Measurements from ENCODE around the gene MTA1. TPM values are rescaled to one million over a fixed set of nuclear protein-coding genes. Genes with fewer than 3 reads are reported as not detected.

Gene MTA1
- total and polyA plus RNA-seq, 2 donors (not counting 1 experiment from before 2014, with no cell fraction given) = 137 to 147 TPM

GRCh38 chr14:105422695-105423487 lies 3.3 kb downstream of the MTA1 start:
- 89% methylated on average over 14 of the region's 21 CpGs for WGBS (ENCODE audit: insufficient coverage)
- H3K4me3 ChIP-seq (ENCODE audit: control extremely low read depth in 1 of 5, extremely low read depth in 1 of 5, insufficient read depth in 1 of 5, low read depth in 2 of 5, low read length in 4 of 5) = no peak overlapping the region
- peaks cover 47% of the 10 kb centered on the region for H4K20me1 ChIP-seq (ENCODE audit: control insufficient read depth, insufficient read depth, low read length, poor library complexity, severe bottlenecking)
- H3K27ac ChIP-seq (ENCODE audit: low read length in 2 of 2) = peak overlapping the region in 1 of 2 donors; percentile 25
- no peaks in the 10 kb centered on the region for H3K27me3 Mint-ChIP-seq
- H3K9ac ChIP-seq (ENCODE audit: low read length) = no peak overlapping the region
- ChIA-PET POLR2A (interaction anchor here (0.6 kb wide), 1 partner anchor 59 kb away, joined by 4 read pairs; no protein-coding TSS in a partner anchor), CTCF (no interaction called here)
- peaks cover 0 to 6% of the 10 kb centered on the region in 2 experiments for H3K36me3 ChIP-seq (replicated peaks in 1 of 2; ENCODE audit: control extremely low read depth in 1 of 2, control insufficient read depth in 1 of 2, extremely low read depth in 1 of 2, insufficient read depth in 2 of 2, low read length in 1 of 2)
- no peak overlapping the region for H3K4me2 ChIP-seq (replicated peaks; ENCODE audit: low read depth, low read length, poor library complexity, severe bottlenecking)
- peaks cover 65% of the 10 kb centered on the region for H3K79me2 ChIP-seq (ENCODE audit: control insufficient read depth, insufficient read depth, low read length)
- ATAC-seq (ENCODE audit: low read depth) (no peak), DNase-seq (no peak)
- H2AFZ ChIP-seq (ENCODE audit: insufficient read depth, low read depth, low read length, poor library complexity, severe bottlenecking) = no peak overlapping the region
- intact Hi-C loops (cut with micrococcal nuclease) = no loop called here
- H3K9me3 Mint-ChIP-seq (ENCODE audit: insufficient read depth) = peaks cover 2% of the 10 kb centered on the region
- H3K27ac Mint-ChIP-seq = no peak overlapping the region
- H3K4me3 Mint-ChIP-seq = no peak overlapping the region
- H3K27me3 ChIP-seq (replicated peaks in 1 of 4; ENCODE audit: control extremely low read depth in 1 of 4, control insufficient read depth in 3 of 4, insufficient read depth in 4 of 4, low read length in 3 of 4) = peaks cover 0 to 4% (median 0%) of the 10 kb centered on the region in 4 experiments
- peaks cover 28 to 31% of the 10 kb centered on the region in 2 donors for H3K4me1 ChIP-seq (ENCODE audit: control insufficient read depth in 2 of 2, insufficient read depth in 2 of 2, low read length in 2 of 2)
- H3K4me1 Mint-ChIP-seq = peaks cover 37% of the 10 kb centered on the region
- peaks cover 0 to 7% (median 0%) of the 10 kb centered on the region in 3 donors for H3K9me3 ChIP-seq (ENCODE audit: control extremely low read depth in 1 of 3, control insufficient read depth in 2 of 3, insufficient read depth in 1 of 3, low read length in 2 of 3)
- TF ChIP-seq EZH2 (IDR thresholded peaks at IDR 0.05; ENCODE audit: borderline replicate concordance, insufficient read depth, low read depth, low read length, poor library complexity, severe bottlenecking) = no peak
- TF ChIP-seq CTCF (IDR thresholded peaks at IDR 0.05) = no peak
